Measurements from ENCODE around the gene DLST.

Gene DLST

DNA sequence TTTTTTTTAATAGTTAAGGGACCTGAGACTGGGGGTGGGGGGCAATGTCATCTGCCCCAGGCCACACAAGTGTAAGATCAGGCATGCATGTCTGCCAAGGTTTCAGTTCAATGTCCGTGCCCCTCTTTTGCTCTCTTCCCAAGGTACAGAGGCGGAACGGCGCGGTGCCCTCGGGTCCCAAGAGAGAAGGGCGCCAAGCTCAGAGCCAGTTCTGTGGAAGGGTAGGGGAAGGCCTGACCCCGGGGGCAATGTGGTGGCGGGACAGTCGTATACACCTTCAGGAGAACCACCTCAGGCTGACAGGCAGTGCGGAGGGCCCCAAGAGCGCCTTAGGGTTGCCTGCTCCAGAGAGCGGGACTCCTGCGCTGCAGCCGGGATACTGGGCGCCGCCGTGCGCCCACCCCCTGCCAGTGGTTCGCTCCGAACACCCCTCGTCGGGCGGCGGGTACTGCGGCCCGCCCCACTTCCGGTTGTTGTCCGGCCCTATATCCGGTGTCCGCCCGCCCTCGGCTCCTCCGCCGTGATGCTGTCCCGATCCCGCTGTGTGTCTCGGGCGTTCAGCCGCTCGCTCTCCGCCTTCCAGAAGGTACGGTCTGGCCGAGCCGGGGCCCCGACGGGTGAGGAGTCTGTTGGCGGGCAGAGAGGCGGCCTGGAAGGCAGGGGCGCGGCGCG lies at the start of gene DLST:
TSS of gene DLST (plus strand) at position 486 of the 672 bp plus-strand sequence. CDS start at position 524, 38 bp downstream.
- peak; percentile 97 for DNase-seq

- DNase-seq = no peak
Observed at GRCh38 chr14:74832849-74833248, 48.9 kb upstream of the DLST start.

GRCh38 chr14:74834692-74835392 lies 46.9 kb upstream of the DLST start:
- no peak for DNase-seq

- DNase-seq = no peak
Observed at GRCh38 chr14:74835645-74836250, 46.0 kb upstream of the DLST start.

- no peak for DNase-seq
Observed at GRCh38 chr14:74836251-74836960, 45.3 kb upstream of the DLST start.

GRCh38 chr14:74838166-74838565 lies 43.5 kb upstream of the DLST start:
- no peak for DNase-seq

- no peak for DNase-seq
Observed at GRCh38 chr14:74840603-74841030, 41.1 kb upstream of the DLST start.

GRCh38 chr14:74841230-74842207 lies 40.2 kb upstream of the DLST start:
- no peak for DNase-seq

DNA sequence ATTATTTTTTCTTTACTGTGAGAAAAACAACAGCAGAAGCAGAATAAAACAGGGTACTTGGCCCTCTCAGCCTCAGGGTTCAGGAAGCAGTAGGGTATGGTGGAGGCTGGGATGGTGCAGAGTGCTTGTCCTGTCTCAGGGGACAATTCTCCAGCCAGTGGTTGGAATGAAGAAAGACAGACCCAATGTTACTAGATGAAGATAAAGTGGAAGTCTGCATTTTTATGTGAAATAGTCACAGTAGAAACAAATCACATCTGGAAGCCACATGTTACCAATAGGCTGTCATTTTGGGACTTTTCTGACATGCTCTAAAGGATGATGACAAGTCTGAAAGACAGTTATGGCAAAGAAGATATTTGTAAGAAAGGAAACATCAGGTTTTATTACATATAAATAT lies 38.1 kb upstream of the DLST start:
- no peak for DNase-seq

DNA sequence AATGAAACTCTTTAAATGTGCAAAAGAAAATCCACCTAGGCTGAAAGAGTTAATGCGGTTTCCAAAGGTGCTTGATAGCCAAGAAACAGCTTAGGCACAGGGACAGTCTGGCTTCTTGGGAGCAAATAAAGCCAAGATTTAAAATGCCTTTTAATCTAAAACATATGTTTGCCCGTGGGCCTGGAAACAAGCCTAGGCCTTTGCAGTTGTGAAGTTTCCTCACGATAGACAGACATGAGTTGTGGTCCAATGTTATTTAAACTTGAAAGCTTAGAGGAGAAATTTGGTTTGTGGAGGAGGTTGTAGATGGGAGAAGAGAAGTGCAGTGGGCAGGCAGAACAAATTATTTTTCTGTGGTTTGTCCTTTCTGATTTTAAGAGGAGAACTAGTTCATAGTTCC lies 35.5 kb upstream of the DLST start:
- DNase-seq = no peak

DNA sequence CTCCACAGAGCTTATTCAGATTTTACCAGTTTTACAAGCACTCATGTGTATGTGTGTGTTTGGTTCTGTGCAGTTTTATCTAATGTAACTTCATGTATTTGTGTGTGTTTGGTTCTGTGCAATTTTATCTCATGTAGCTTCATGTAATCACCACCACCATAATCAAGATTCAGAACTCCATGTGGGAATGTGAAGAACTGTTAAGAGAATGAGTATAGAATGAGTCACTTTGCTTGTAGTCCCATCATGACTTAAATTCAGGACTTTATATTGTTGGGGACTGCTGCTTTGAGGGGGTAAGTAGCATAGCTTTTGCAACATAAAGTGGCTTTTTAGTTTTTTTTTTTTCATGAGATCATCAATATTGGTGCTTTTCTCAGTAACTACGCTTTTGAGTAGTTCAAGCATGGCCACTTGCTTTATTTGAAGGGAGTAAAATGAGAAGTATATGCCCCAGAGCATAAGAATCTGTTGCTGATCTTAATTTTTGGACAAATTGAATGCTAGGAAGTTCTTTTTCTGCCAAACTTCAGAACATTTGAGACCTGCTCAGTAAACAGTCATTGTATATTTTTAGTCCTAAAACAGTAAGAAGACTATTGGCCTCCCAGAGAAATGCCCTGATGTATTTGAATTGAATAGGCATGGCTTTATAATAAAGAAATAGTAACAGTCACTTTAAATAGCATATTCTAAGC lies 34.6 kb upstream of the DLST start:
- no peak for DNase-seq

DNA sequence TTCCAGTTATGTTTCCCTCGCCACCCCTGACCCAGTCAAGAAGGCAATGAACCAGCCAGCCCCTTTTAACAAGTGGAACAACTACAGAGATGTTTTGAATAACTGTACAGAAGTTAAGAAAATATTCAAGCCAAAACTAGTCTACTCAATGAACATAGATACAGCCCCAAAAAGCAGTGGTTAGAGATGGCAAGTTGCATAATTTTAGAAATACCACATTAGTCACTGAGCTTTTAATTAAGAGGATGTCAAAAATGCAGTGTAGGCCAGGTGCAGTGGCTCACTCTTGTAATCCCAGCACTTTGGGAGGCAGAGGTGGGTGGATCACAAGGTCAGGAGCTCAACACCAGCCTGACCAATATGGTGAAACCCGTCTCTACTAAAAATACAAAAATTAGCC lies 32.9 kb upstream of the DLST start:
- no peak for DNase-seq

GRCh38 chr14:74852922-74853530 lies 28.7 kb upstream of the DLST start:
- no peak for DNase-seq

DNA sequence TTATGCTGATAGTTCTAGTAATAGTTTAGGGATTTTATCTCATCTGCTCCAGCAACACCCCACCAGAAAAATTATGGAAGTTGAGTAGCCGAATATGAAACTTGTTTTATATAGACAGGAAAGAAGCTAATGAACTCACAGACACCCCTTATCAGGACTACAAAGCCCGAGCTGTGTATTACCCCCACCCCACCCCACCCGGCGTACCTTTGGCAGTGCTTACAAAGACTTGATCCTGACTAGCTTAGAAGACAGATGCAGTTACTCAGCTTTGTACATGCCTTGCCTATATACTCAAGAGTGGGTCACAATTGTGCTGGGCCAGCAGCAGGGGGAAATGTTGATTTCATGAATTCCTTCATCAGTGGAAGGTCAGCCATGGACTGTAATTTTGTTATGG lies 28.1 kb upstream of the DLST start:
- DNase-seq = no peak

DNA sequence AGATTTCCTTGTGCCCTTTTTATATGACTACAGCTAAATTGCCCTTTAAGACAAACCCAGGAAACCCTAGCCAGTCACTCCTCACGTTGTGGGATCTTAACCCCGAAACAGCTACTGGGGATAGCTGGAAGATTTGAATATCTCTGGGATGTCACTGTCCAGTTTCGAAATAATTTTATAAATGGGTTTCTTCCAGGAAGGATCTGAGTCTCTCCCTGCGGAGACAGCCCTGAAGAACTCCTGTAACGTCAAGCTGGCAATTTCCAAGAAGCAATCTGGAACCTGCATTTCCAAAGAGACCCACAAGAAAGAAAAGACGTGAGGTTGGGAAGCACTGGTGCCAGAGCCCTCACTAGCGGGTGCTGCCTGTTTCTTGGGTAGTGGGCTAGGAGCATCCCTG lies 26.7 kb upstream of the DLST start:
- no peak for DNase-seq

DNA sequence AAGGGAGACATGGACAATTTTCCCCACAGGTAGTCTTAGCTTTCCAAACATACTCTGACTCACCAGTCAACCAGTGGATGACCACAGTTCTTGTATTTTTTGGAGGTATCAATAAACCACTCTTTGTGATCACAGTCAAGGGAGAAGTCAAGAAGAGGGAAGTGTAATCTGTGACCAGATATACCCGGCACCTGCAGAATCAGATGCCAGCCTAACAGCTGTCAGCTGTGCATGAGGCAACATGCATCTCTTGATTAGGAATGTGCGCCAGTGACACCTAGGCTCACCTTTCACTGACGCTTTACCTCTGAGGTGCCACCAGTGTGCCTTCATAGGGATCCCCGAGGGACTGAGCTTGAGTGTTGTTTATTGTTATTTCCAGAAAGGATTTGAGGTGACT lies 25.8 kb upstream of the DLST start:
- DNase-seq = no peak

- DNase-seq = no peak
Observed at GRCh38 chr14:74856366-74856765, 25.4 kb upstream of the DLST start.

- DNase-seq = no peak
Observed at GRCh38 chr14:74858022-74858421, 23.7 kb upstream of the DLST start.

DNA sequence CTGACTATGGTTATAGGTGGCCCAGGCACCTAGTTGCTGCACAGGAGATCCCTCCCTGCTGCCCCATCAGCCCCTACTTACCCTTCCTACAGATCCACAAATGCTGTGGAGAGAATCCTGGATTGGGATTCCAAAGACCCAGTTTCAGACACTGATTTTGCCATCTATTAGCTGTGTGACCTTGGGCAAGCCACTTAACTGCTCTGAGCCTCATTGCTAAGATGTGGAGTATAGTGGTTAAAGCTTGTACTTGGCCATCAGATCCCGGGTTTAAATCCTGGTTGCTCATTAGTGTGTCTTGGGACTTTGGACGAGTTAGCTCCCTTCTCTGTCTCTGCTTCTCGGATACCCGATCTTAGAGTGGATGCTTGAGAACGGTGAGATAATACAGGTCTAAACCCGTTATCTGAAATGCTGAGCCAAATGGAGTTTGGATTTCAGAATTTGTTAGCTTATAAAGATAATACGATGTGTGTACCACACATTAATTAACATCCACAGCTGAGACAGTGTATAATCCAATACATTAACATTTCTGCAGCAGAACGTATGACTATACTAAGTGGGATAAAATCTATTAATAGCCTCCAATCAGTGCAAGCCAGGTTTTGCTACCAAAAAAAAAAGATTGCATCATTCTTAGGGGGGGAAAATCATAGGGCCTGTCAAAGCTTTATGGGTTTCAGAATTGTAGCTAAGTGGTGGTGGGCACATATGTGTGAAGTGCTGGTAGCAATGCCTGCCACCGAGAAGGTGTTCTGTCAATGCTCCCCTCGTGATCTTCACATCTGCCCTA lies 21.8 kb upstream of the DLST start:
- DNase-seq = no peak
